Transverse colon (tissue), 4 donors: ENCODE results near the gene WDR47. TPM values are rescaled to one million over a fixed set of nuclear protein-coding genes. Genes with fewer than 3 reads are reported as not detected.
"Not testable (repeated sequence)": the region's sequence is repeated elsewhere in the genome, so short reads cannot be mapped to it uniquely, and the experiment has no call there.

Experiments
- DNase-seq: peaks from one replicate; pipeline ENCODE4 v3.0.0-alpha.2; 2019
- H3K27ac ChIP-seq, 4 donors: fragments of 200-600 bp; sonication (generic); 2 replicates each; pipeline ENCODE4 v1.5.1; 2016 to 2018; ENCODE audit warnings: inconsistent platforms in 4 of 4
- H3K27me3 ChIP-seq: fragments of 200-600 bp; sonication (generic); 2 replicates; pipeline ENCODE4 v1.5.1; 2017; ENCODE audit warnings: inconsistent platforms
- H3K36me3 ChIP-seq, 4 donors: fragments of 200-600 bp; sonication (generic); 2 replicates each; pipeline ENCODE4 v1.5.1; 2017 to 2019; ENCODE audit warnings: inconsistent platforms in 4 of 4
- H3K4me1 ChIP-seq, 4 donors: fragments of 200-600 bp; sonication (generic); 2 replicates each; pipeline ENCODE4 v1.5.1; 2017 to 2020; ENCODE audit warnings: inconsistent platforms in 4 of 4
- H3K4me3 ChIP-seq, 4 donors: fragments of 200-600 bp; sonication (generic); 1 replicate in 1 of 4; 2 replicates in 3 of 4; pipeline versions ENCODE4 v1.5.1 to v1.6.1; 2017 to 2019; ENCODE audit warnings: inconsistent platforms in 4 of 4
- H3K9me3 ChIP-seq, 2 donors: fragments of 200-600 bp; sonication (generic); 2 replicates each; pipeline ENCODE4 v1.5.1; 2017 to 2019; ENCODE audit warnings: inconsistent platforms in 2 of 2
- EP300 ChIP-seq: sonication (generic); formaldehyde crosslinking; IDR thresholded peaks from one replicate; pipeline ENCODE4 v1.6.1; 2017; ENCODE audit warnings: antibody characterized with exemption, low read depth
- POLR2A ChIP-seq: fragments of 450-650 bp; IDR thresholded peaks from one replicate; pipeline ENCODE4 v1.6.1; 2016; ENCODE audit warnings: antibody characterized with exemption, mild to moderate bottlenecking, moderate library complexity
- POLR2AphosphoS5 ChIP-seq, 3 donors: sonication (generic); formaldehyde crosslinking; IDR thresholded peaks; one replicate each; pipeline ENCODE4 v1.6.1; 2016; ENCODE audit warnings: antibody characterized with exemption in 3 of 3
- WGBS, 2 donors: methylation state at CpG; one replicate each; pipeline ENCODE4 v1.1.5; 2018; ENCODE audit warnings: low coverage in 1 of 2; 5-methylcytosine and 5-hydroxymethylcytosine counted together
- in situ Hi-C, 4 donors: fragments of 200-750 bp; cut with MboI; loops; one replicate each; pipeline versions ENCODE4 v1.15.0 to v1.15.1; 2017; ENCODE audit warnings: low sequenced_read_pairs in 3 of 4, low pct_ligation_motif_present in 1 of 4, low pct_unique_long_range_greater_than_20kb in 1 of 4
- intact Hi-C: fragments of 100-400 bp; cut with DNase I; formaldehyde crosslinking; loops from one replicate; pipeline ENCODE4 v1.15.1; 2023; ENCODE audit warnings: low total_unique reads
- total RNA-seq, 4 donors: library from RNA; depleted of rRNA; stranded (reverse); fragments of >200 nt; gene quantifications; one replicate each; pipeline ENCODE4 v1.1.0, GENCODE V29; 2016
- TF ChIP-seq, protein P1 (sequence below), 5 experiments: fragments of 200-600 bp in 3 of 5; fragments of 450-650 bp in 2 of 5; sonication (generic) in 3 of 5; IDR thresholded peaks; 1 replicate in 2 of 5; 2 replicates in 3 of 5; pipeline ENCODE4 v1.5.1; 2016 to 2017; ENCODE audit warnings: antibody characterized with exemption in 5 of 5, inconsistent platforms in 3 of 5, mild to moderate bottlenecking in 2 of 5, moderate library complexity in 1 of 5

WDR47 gene
- total RNA-seq, 4 donors from 2014 or later = 6.7 to 12.1 (median 9.7) TPM

DNA sequence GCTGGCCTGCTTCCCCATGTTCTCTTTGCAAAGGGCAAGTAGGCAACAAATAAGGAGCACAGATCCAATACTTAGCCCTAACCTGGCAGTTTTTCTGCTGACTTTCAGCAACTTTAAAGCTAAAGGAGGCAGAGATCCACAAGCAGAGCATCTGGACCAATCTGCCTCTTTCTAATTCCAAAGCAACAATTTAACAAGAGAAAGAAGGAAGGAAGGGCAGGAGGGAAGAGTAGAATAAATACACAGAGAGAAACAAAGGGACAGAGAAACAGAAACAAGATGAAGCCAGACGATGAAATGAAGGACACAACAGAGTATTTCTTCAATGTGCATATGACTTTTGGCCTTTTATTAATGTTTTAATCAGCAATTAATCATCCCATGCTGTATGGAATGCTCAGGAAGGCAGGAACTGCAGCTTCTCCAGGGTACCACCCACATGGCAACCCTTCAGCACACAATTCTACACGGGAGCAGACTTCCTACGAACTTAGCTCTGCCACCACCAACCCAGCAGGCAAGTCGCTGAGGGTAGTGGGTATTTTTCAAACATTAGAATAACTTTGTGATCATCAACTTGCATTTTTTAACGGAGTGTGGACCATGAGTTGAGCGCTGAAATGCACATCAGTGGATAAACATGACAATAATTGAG, 93.9 kb downstream of the WDR47 start:
- TF ChIP-seq POLR2A = no peak
- TF ChIP-seq EP300 = no peak
- TF ChIP-seq, protein P1, sequence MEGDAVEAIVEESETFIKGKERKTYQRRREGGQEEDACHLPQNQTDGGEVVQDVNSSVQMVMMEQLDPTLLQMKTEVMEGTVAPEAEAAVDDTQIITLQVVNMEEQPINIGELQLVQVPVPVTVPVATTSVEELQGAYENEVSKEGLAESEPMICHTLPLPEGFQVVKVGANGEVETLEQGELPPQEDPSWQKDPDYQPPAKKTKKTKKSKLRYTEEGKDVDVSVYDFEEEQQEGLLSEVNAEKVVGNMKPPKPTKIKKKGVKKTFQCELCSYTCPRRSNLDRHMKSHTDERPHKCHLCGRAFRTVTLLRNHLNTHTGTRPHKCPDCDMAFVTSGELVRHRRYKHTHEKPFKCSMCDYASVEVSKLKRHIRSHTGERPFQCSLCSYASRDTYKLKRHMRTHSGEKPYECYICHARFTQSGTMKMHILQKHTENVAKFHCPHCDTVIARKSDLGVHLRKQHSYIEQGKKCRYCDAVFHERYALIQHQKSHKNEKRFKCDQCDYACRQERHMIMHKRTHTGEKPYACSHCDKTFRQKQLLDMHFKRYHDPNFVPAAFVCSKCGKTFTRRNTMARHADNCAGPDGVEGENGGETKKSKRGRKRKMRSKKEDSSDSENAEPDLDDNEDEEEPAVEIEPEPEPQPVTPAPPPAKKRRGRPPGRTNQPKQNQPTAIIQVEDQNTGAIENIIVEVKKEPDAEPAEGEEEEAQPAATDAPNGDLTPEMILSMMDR (IDR thresholded peaks at IDR 0.05) = no peak
- TF ChIP-seq POLR2AphosphoS5 (IDR thresholded peaks at IDR 0.05) = no peak
- H3K4me1 ChIP-seq = peaks cover 0 to 11% (median 6%) of the 10 kb centered on the region in 4 donors
- no peak overlapping the region for H3K27ac ChIP-seq
- intact Hi-C loops (no loop called here), in situ Hi-C loops (no loop called here)
- no peaks in the 10 kb centered on the region for H3K9me3 ChIP-seq
- no peak overlapping the region for H3K4me3 ChIP-seq
- 42 to 55% methylated on average over 3 to 6 of the region's 6 CpGs for WGBS, 2 donors
- no peaks in the 10 kb centered on the region for H3K27me3 ChIP-seq
- no peak for DNase-seq
- peaks cover 0 to 23% (median 3%) of the 10 kb centered on the region in 4 donors for H3K36me3 ChIP-seq

DNA sequence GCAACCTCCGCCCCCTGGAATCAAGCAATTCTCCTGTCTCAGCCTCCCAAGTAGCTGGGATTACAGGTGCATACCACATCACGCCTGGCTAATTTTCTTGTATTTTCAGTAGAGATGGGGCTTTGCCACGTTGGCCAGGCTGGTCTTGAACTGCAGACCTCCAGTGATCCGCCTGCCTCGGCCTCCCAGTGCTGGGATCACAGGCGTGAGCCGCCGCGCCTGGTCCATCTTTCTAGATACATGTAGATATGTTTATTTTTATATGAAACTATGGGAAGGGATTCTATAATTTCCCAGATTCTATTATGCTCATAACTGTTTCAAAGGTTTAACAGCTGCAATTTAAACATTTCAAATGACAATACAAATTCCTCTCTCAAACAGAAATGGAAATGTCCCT, 105.7 kb downstream of the WDR47 start:
- H3K27me3 ChIP-seq = no peaks in the 10 kb centered on the region
- in situ Hi-C loops = no loop called here
- no peak overlapping the region for H3K27ac ChIP-seq
- WGBS, 2 donors = 98 to 100% methylated on average over 6 to 9 of the region's 9 CpGs
- no peak for DNase-seq
- no peak for TF ChIP-seq POLR2A
- TF ChIP-seq POLR2AphosphoS5 (IDR thresholded peaks at IDR 0.05) = no peak
- no peak for TF ChIP-seq EP300
- TF ChIP-seq, protein P1 (IDR thresholded peaks at IDR 0.05) = no peak
- intact Hi-C loops = no loop called here
- peaks cover 0 to 70% (median 34%) of the 10 kb centered on the region in 4 donors for H3K36me3 ChIP-seq
- no peaks in the 10 kb centered on the region for H3K9me3 ChIP-seq
- no peak overlapping the region for H3K4me3 ChIP-seq
- peaks cover 0 to 4% (median 0%) of the 10 kb centered on the region in 4 donors for H3K4me1 ChIP-seq

DNA sequence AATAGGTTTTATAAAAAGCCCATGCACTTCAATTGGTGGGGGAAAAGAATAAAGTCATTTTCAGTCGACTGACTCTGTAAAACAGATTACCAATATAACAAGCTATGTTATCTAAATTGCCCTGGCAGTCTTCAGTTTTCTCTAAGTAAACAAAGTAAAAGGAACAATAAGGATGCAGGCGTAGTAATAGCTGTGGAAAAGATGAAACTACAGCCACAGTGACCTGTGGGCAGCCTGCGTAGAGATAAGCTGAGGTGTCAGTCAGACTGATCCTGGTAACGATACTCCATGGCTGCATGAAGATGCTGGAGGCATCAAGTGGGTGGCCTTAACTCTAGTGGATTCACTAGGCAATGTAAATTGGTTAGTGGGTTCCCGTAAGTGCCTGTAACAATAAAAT, 108.0 kb downstream of the WDR47 start:
- H3K4me3 ChIP-seq = no peak overlapping the region
- H3K9me3 ChIP-seq = no peaks in the 10 kb centered on the region
- no peaks in the 10 kb centered on the region for H3K27me3 ChIP-seq
- in situ Hi-C loops = no loop called here
- peaks cover 0 to 4% (median 0%) of the 10 kb centered on the region in 4 donors for H3K4me1 ChIP-seq
- H3K36me3 ChIP-seq = peaks cover 0 to 84% (median 41%) of the 10 kb centered on the region in 4 donors
- no peak for TF ChIP-seq POLR2A
- TF ChIP-seq EP300 = no peak
- TF ChIP-seq, protein P1 (IDR thresholded peaks at IDR 0.05) = no peak
- no peak for TF ChIP-seq POLR2AphosphoS5 (IDR thresholded peaks at IDR 0.05)
- DNase-seq = no peak
- 55 to 71% methylated on average over 2 to 5 of the region's 5 CpGs for WGBS, 2 donors
- intact Hi-C loops = no loop called here
- no peak overlapping the region for H3K27ac ChIP-seq

DNA sequence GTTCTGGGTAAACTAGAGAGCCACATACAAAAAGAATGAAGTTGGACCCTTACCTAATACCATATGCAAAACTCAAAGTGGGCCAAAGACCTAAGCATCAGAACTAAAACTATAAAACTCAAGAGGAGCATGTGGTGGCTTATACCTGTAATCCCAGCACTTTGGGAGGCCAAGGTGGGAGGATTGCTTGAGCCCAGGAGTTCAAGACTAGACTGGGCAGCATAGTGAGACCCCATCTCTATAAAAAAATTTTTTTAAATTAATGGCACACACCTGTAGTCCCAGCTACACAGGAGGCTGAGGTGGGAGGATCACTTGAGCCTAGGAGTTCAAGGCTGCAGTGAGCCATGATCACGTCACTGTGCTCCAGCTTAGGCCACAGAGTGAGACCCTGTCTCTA, 114.3 kb downstream of the WDR47 start:
- intact Hi-C loops, DNase-seq, H3K4me1 ChIP-seq, H3K9me3 ChIP-seq, H3K27ac ChIP-seq, H3K4me3 ChIP-seq, H3K27me3 ChIP-seq: not testable (repeated sequence)
- WGBS, 2 donors = 100% methylated on average over 1 of the region's 1 CpG; no CpG with 5 or more reads in 1 of the 2 donors
- in situ Hi-C loops = loop anchor here in 1 of 4 donors (10.0 kb wide), 1 partner anchor 163 kb away; no protein-coding TSS in a partner anchor
- H3K36me3 ChIP-seq = peaks cover 0 to 82% (median 19%) of the 10 kb centered on the region in 4 donors

DNA sequence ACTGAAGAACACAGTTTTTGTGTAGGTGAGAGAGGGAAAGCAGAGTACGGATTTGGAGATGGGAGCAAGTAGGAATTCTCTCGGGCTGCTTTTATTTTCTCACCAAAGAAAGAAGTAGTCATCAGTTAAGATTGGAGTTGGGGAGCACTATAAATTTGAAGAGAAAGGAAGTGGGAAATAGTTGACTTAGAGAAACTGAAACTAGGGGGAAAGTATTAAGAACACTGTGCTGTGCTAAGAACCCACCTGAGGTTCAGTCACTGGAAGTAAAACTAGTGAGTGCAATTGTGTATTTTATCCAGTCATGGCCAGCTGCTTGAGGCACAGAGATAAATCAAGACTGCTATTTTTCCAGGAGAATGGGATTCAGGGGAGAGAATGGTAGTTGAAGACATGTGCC, 116.0 kb downstream of the WDR47 start:
- no peak for DNase-seq
- H3K9me3 ChIP-seq = no peaks in the 10 kb centered on the region
- TF ChIP-seq POLR2AphosphoS5 (IDR thresholded peaks at IDR 0.05) (no peak), EP300 (no peak), POLR2A (no peak)
- TF ChIP-seq, protein P1 (IDR thresholded peaks at IDR 0.05) = no peak
- intact Hi-C loops = no loop called here
- H3K36me3 ChIP-seq = peaks cover 0 to 74% (median 12%) of the 10 kb centered on the region in 4 donors
- WGBS, 2 donors = 86 to 98% methylated on average over 2 of the region's 2 CpGs
- in situ Hi-C loops = loop anchor here in 1 of 4 donors (10.0 kb wide), 1 partner anchor 161 kb away; no protein-coding TSS in a partner anchor
- no peak overlapping the region for H3K4me3 ChIP-seq
- H3K27ac ChIP-seq = no peak overlapping the region
- no peaks in the 10 kb centered on the region for H3K4me1 ChIP-seq
- no peaks in the 10 kb centered on the region for H3K27me3 ChIP-seq
